ENCODE results near the gene GOLM1.
"Not testable (repeated sequence)": the region's sequence is repeated elsewhere in the genome, so short reads cannot be mapped to it uniquely, and the experiment has no call there.

GOLM1 gene

DNA sequence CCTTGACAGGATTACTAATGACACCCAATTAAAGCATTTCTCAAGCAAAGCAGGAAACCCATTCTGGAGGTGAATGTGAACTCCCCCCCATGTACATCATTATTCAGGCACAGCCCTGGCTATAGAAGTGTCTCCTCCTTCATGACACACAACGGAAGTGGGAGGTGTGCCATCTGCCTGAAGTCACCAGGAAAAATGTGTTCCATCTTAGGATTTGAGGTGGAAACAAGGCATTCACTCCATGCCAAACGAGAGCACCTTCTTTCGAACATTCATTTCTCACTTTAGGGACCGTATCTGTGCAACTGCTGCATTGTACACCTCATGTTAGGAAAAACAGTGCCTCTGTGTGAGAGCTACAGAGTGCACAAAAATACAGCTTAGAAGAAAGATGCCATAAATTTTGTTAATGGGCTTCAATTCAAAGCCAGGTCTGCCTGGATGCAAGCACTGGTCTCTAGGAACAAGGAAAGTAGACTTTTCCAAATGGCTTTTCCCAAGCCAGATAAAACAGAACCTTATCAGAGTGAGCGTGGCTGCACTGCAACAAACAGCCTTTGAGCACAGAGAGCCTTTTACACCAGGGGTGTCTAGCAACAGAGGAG lies 19.4 kb downstream of the GOLM1 start:
- DNase-seq, result no peak

DNA sequence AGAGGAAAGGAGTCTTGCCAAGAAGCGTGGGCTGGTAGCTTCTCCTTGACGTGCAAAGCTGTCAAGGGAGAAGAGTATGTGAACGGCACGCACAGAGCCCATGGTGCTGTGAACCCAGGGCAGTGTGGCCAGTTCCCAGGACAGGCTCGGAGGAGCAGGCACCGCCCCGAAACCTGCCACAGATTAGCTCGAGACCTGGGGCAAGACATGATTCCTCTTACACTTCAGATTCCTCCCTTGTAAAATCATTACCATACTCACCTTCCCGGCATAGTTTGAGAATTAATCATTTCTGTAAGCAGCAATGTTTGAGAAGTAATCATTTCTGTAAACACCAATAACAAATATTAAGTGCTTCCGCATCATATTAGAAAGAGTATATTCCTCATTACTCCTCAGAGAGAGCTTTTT lies 19.9 kb downstream of the GOLM1 start:
- no peak for DNase-seq

DNA sequence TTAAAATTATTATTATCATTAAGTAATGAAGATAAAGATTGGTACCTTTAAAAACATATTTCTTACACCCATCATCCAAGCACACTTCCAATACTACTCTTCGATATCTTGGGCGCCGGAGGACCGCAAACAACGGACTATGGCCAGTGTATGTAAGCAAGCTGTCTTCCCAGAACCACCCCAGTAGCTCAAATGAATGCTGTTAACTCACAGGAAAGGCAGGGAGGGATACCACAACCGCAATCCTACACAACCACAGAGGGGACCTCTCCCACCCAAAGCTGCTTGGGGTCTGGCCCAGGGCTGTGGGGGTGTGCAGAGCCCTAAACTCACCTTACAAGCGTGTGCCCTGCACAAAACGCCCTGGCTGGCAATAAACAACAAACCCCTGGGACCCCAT lies 20.6 kb downstream of the GOLM1 start:
- no peak for DNase-seq

DNA sequence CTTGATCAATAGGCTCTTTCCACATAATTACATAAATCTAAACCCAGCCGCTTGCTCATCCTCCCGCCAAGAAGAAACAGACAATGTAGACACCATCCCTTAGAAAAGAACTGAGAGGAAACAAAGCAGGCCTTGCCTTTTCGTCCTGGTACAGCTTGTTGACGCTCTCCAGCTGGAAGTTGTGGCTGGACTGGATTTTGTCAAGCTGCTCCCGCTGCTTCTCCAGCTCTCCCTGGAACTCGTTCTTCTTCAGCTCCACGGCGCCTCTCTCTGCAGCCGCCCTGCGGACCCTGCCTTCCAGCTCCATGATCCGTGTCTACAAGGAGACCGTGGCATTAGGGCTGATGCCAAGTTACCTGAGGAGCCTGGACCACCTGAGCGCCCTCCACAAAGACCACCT lies 22.1 kb downstream of the GOLM1 start:
- DNase-seq, result no peak

DNA sequence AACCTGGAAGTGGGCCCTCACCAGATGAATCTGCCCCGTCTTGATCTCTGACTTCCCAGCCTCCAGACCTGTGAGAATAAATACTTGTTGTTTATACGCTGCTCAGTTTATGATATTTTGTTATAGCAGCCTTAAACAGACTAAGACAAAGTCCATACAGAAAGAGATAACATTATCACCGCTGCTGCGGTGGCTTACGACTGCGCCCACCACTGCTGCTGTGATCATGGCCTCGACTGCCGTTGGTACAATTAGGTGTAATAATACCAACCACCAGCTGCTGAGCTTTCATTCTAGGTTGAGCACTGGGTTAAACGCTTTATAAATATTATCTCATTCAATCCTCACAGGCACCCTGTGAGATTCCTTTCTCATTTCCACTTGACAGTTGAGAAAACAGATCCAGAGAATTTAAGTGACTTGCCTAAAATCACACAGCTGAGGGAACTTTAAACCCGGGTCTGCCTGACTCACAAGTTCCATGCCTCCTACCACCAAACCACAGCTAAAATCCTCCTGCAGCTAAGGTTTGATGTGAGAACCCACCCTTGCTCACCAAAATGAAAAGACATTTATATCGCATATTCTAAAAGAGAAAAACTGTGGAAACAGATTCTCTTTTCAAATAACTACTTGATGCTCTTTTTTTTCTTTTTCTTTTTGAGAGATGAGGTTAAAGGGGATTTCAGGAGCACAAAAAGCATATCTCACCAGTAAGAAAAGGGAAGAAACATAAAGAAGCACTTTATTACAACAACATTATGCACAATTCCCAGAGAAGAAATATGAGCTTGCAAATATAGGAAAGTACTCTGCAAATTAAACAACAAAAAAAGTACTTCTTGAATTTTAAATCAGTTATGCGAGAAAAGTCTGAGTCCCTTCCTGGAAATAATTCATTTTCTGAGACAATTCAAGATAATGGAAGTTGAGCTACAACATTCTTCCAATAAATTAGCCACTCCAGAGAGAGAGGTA lies 23.9 kb downstream of the GOLM1 start:
- no peak for DNase-seq

DNA sequence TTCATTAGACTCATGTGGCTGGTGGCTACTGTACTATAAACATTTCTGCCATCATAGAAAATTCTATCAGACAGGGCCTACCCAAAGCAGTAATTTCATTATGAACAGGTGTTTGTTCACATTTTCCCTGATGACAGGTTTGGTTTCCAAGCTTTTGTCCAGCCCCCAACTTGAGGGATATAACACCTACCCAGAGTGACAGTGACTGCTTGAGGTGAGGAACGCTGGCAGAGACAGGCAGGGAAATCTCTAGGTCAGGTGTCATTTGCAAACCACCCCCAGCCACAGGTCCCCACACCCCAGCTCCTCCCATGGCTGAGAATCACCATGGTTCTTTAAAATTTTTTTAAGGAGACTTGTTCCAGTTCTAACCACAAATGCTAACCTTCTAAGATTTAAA lies 25.5 kb downstream of the GOLM1 start:
- DNase-seq, result no peak

DNA sequence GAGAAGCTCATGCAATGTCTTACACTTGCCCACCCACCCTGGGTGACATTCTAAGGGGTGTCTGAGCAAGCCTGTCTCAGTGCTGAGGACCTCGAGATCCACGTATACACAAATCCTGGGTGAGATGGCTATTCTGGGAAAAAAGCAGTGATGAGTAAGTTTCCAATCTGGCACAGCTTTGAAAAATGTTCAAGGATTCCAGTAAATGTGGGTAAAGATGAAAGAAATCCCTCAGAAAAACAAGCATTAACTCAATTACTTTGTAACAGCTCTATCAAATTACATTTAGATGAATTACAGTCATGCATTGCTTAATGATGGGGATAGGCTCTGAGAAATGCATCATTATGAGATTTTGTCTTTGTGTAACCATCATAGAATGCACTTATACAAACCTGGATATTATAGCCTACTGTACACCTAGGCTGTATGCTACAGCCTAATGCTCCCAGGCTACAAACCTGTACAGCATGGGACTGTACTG lies 26.9 kb downstream of the GOLM1 start:
- no peak for DNase-seq

DNA sequence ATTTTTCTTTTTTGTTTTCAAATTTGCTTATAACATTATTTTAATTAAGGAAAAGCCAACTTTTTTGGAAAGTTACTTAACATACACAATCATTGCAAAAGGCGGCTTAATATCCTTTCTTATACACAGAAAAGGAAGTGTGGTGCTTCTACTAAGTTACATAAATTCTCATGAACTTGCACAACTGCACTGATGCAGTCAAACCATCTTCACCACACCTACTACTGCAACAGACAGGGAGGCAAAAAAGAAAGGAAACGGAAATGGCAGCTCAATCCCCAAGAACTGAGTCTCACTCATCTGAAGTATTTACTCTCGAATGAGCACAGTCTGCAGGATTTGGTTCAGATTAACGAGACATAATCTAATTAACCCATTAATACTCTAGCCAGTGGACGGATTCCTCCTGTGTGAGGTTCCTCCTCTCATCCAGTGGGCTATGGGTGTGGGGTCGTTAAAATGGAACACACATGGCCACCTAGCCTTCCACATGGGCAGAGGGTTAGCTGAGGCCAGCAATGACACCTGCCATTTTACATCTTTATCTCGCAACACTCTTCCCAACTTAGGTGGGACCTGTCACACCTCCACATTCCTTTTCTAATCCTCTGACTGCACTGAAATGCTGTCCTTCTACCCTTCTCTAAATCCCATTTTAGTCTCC lies 30.0 kb downstream of the GOLM1 start:
- DNase-seq, result no peak

DNA sequence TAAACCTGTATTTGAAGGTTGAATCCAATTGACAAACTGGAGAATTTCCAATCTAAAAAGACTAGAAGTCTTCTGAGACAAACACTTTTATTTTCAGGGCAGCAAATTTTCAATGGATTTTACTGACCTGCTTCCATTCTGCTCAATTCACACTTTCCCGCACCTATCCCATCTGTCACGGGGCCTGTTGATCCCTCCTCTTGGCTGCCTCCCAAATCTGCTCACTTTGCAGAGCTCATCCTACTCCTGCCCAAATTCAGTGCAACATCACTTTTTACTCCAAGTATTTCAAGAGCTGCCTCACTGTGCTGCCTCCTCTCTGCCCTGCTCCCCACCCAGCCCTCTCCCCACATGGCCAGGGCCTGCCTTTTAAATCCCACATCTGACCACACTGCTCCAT lies 35.1 kb downstream of the GOLM1 start:
- no peak for DNase-seq

DNA sequence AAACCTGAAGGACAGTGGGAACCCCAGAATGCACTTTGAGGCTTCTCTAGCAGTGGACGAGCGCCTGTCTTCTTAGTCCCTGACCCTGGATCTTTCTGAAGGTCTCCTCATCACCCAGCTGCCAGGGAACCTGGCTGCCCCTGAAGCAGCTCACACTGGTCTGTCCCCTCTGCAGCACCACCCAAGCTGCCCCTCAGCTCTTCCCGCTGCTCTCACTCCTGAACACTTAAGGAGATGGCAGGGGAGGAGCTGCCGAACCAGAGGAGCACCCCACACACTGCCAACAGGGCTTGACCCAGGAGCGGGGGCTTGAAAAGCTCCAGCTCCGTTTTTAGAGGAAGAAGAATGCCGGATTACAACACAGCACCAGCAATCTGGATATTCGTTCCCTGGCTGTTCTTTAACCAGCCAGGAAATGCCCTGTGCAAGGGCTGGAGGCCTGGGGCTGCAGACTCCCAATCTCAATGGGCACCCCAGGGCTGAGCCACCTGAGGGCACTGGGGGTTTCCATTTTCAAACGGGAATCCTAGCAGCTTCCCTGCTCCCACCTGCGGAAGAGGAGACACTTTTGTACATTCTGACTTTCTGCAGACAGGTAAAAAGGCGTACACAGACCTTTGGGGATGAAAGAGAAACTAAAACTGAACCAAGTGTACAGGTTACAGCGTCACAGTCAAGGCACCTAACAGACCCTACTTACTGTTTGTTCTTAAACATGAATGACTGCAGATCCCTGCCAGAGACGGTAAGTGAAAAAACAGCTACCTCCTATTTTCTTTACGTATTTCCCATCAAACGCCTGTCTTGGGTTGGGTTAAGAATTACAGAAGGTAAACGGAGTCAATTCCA lies 36.3 kb downstream of the GOLM1 start:
- no peak for DNase-seq

DNA sequence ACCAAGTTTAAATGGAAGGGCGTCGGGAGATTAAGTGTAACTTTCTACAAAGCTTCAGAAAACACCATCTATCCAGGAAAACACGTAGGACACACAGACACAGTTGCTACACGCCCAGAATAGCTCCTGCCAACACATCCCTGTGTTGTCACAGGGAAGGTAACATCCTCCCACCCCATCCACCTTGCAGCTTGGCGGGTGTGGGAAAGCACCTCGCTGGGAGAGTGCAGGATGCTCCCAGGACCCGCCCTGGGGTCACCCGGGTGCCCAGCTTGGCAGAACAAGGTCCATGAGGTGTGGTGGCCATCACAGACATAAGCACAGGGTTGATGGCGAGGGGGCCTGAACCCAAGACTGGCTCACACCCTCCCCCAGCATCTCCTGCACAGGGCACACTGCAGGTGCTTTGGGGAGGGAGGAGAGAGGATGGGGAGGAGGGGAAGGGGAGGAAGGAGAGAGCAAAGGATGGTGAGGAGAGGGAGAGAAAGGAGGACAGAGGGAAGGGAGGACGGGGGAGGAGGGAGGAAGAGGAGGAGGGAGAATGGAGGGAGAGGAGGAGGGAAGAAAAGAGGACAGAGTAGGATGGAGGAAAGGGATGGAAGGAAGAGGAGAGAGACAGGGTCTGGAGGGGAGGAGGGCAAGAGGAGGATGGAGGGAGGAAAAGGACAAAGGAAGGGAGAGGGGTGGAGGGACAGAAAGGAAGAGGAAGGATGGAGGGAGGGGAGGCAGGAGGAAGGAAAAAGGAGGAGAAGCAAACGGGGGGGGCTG lies 37.2 kb downstream of the GOLM1 start:
- DNase-seq, result no peak

DNA sequence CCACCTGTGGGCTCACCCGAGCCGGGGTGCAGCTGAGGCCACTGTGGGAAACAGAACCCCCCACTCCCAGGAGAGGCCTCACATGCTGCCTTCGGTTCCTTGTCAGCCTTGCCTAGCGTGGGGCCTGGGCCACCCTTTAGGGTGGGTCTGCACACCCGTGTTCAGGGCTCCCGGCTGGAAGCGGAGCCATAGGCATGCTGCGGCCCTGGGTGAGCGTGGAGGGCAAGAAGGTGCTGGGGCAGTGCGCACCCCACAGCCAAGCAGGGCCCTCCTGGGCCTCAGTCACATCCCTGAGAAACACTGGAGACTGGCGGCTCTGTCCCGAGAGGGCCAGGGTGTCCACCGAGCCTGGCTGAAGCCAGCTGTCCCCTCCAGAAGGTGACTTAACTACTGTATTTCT lies 41.9 kb downstream of the GOLM1 start:
- DNase-seq, result no peak

DNA sequence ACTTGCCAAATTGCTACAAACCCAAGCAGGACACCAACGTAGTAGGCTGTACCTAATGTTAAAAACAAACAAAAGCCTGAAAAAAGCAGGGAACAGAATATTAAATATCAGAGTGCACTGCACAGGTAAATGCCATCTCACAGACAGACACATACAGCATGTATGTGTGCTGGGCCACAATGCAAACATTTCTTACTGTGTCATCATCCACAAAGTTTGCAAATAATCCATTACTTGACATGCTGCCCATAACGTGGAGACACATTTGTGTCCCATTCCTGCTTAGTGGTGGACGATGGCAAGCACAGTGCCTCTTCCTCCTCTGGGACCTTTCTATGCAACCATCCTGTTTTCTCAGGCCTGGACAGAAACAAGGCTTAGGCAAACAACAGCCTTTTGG lies 44.7 kb downstream of the GOLM1 start:
- DNase-seq, result no peak

DNA sequence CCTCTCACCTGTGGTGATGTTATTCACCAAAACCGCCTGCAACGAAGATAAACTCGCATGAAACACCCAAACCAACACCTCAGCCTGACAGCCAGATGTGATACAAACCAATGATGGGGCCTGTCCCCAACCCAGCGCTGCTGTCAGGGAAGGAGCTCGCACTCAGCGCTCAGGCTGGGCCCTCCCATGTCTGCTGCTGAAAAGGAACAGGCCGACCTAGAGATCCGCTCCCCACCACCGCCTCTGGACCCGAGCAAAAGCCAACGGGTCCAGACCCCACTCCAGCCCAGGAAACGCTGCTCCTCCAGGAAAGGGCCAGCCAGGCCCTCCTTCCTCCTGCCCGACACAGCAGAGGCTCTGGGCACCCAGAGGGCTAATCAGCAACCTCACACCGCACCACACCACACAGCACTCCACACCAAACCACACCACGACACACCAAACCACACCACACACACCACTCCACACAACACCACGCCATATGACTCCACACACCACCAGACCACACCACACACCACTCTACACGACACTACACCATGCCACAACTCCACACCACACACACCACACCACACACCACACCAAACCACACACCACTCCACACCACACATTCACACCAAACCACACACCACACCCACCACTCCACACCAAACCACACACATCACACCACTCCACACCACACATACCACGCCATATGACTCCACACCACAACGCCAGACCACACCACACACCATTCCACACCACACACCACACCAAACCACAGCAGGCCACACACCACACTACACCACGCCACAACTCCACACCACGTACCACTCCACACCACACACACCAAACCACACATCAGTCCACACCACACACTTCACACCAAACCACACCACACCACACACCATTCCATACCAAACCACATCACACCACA lies 46.5 kb downstream of the GOLM1 start:
- DNase-seq, result no peak

DNA sequence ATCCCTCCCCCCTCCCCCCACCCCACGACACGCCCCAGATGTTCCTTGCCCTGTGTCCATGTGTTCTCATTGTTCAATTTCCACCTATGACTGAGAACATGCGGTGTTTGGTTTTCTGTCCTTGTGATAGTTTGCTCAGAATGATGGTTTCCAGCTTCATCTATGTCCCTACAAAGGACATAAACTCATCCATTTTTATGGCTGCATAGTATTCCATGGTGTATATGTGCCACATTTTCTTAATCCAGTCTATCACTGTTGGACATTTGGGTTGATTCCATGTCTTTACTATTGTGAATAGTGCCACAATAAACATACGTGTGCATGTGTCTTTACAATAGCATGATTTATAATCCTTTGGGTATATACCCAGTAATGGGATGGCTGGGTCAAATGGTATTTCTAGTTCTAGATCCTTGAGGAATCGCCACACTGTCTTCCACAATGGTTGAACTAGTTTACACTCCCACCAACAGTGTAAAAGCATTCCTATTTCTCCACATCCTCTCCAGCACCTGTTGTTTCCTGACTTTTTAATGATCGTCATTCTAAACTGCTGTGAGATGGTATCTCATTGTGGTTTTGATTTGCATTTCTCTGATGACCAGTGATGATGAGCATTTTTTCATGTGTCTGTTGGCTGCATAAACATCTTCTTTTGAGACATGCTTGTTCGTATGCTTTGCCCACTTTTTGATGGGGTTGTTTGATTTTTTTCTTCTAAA lies 51.2 kb downstream of the GOLM1 start:
- not testable (repeated sequence) for DNase-seq

DNA sequence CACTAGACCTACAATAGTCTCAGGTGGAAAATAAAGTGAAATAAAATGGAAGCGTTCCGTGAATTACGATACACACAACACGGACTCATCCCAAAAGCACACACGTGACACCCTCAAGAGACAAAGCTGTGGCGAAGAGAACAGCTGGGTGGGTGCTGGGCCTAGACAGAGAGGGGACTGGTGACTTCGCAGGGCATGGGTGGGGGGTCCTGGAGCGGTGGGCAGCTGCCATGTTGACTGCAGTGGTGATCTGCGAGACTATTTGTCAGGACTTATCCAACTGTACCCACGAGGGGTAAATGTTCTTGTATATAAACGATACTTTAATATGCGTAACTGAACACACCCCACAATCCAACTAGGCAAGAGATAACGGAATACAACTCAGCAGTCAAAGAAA lies 52.0 kb downstream of the GOLM1 start:
- DNase-seq, result no peak

DNA sequence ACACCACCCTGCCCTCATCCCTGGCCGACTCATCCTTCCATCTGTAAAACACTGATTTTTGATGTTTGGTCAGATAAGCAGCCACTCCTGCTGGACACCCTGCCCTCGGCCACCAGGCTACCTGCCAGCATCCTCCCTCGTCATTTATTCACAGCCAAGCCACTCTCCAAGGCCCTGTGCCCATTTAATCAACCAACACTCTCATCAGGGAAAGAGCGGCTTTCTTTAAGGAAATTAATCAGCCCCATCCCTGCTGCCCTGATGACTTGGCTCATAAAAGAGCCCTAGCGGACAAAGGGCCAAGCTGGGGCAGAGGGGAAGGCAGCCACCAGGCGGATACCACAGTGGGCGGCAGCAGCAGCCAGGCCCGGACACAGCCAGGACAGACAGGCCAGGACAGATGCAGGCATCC lies 52.4 kb downstream of the GOLM1 start:
- DNase-seq, result no peak

DNA sequence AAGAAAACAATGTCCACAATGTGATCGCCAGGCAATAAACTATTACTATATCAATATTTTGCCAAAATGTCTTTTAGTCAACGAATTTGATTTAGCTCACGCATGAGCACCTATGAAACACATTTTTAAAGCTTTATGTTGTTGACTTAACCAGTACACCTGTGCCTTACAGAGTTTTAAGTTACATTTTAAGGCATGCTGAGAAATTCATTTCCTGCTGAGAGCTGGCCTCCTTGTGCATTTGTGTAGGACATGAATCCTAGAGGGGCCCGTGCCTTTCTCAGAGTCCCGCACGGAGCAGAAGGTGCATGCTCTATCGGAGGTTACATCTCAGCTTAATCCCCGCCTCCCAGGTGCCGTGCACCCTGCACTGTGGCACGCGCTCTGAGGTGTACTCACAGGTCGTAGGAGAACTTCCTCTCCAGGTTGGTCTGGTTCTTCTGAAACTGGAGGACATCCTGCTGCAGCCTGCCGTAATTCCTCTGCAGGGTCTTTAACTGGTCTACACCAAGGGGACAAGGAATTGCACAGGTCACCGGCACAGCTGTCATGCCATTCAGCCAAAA lies 53.2 kb downstream of the GOLM1 start:
- DNase-seq, result no peak

DNA sequence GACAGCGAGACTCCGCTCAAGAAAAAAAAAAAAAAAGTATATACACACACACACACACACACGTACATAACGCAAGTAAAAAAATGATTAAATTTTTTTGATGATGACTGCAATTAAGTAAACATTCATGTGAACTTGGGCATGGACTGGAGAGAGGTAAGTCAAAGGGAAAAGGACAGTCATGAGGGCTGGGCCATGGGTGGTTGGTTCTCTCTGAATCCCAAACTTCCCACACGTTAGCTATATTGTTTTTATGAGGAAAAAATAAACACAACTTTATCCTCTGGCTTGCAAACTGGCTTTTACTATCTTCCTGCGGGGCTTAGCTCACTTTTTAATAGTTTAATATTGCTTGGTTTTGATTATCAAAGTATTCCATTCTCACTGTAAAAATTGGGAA lies 53.7 kb downstream of the GOLM1 start:
- DNase-seq, result no peak

DNA sequence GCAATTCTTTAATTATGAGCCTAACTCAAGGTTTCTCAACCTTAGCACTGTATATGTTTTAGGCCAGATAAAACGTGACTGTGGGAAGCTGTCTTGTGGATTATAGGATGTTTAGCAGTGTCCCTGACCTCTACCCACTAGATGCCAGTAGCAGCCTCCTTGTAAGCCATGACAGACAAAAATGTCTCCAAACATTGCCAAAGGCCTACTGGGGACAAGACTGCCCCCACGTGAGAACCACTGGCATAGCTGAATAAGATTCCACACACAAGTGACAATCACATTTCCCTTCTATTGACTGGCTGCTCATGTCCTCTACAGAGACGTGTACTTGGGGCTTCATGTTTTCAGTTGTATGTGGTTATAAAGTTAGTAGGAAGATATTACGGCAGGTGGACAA lies 55.4 kb downstream of the GOLM1 start:
- DNase-seq, result no peak
